ENCODE data around the gene GPR132. TPM values are rescaled to one million over a fixed set of nuclear protein-coding genes. Genes with fewer than 3 reads are reported as not detected.

GPR132 gene
- total and polyA plus RNA-seq, 2 donors (not counting 3 experiments of a cell fraction or from before 2014, with no cell fraction given), result not detected

DNA sequence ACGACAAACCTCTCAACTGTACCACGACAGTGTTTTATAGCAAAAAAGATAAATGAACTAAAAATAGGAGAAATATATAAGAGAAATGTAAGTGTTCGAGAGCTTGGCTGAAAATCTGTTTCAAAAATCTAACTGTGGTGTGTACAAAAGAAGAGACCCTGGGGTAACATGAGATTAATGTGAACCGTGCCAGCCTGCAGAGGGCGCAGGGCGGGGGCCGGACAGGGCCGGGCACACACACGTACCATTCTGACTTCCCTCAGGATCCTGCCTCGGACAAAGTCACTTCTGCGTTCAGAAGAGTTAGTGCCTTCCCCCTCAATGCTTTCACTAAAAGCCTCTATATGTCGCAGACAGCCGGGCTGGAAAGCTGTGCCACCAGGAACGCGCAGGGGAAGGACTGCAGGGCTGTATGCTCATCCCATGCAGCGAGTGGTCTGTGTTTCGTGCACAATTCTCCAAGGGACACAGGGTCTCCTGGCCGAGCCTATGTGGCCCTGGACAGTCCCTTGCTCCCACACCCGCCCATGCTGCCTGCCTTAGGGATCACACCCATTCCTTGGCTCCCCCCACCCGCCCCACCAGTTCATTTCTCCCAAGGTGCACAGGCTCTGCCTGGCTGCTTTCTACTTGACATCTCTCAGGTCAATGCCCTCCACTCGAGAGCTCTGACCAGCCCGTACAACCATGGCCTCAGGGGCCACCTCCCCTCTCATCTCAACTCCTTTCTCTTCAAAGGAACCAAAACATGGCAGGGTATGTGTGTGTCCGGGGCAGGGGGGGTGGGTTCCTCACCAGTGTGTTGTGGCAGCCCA, 52.9 kb downstream of the GPR132 start:
- no peak overlapping the region for H3K27ac ChIP-seq (ENCODE audit: insufficient read depth, low read depth, low read length)
- ChIA-PET POLR2A (no interaction called here), CTCF (interaction anchor here (0.8 to 2.1 kb wide), 3 partner anchors 8 to 34 kb away, joined by 3 to 15 read pairs (median 5); no protein-coding TSS in a partner anchor)
- FAIRE-seq (no peak), DNase-seq (ENCODE audit: low read depth, low spot score) (no peak)
- no peaks in the 10 kb centered on the region for H3K27me3 ChIP-seq (ENCODE audit: control insufficient read depth in 2 of 2, insufficient read depth in 2 of 2, low read length in 2 of 2)
- H3K9me3 ChIP-seq (replicated peaks; ENCODE audit: control insufficient read depth, insufficient read depth, low read length), result no peaks in the 10 kb centered on the region
- peaks cover 82% of the 10 kb centered on the region for H3K79me2 ChIP-seq (ENCODE audit: control insufficient read depth, insufficient read depth, low read length)
- H3K4me2 ChIP-seq (ENCODE audit: insufficient read depth, low read length), result no peak overlapping the region
- no peak overlapping the region for H2AFZ ChIP-seq (ENCODE audit: low read depth, low read length)
- intact Hi-C loops (cut with micrococcal nuclease), result no loop called here
- H3K36me3 ChIP-seq (ENCODE audit: control insufficient read depth in 2 of 2, extremely low read depth in 1 of 2, insufficient read depth in 2 of 2, low read length in 2 of 2), result peaks cover 9 to 15% of the 10 kb centered on the region in 2 experiments
- peaks cover 25% of the 10 kb centered on the region for H3K4me1 ChIP-seq (ENCODE audit: control insufficient read depth, extremely low read depth, insufficient read depth, low read length)
- no peaks in the 10 kb centered on the region for H3K9me1 ChIP-seq (replicated peaks; ENCODE audit: control insufficient read depth, extremely low read depth, insufficient read depth, low read length)
- H4K20me1 ChIP-seq (replicated peaks; ENCODE audit: control insufficient read depth, extremely low read depth, insufficient read depth, low read length), result no peaks in the 10 kb centered on the region
- no peak overlapping the region for H3K9ac ChIP-seq (replicated peaks; ENCODE audit: extremely low read depth, insufficient read depth, low read length)
- dilution Hi-C loops (cut with MboI; ENCODE audit: extremely low pct_ligation_motif_present, low sequenced_read_pairs), result no loop called here
- H3K4me3 ChIP-seq (replicated peaks in 1 of 3; ENCODE audit: insufficient read depth in 1 of 3, low read depth in 1 of 3, low read length in 3 of 3), result no peak overlapping the region
- no peak for TF ChIP-seq GATA2 (IDR thresholded peaks at IDR 0.05; ENCODE audit: insufficient read depth, insufficient read length, low read depth, low read length)
- TF ChIP-seq MYC (IDR thresholded peaks at IDR 0.05; ENCODE audit: low read depth, low read length), result no peak
- TF ChIP-seq, protein P1, sequence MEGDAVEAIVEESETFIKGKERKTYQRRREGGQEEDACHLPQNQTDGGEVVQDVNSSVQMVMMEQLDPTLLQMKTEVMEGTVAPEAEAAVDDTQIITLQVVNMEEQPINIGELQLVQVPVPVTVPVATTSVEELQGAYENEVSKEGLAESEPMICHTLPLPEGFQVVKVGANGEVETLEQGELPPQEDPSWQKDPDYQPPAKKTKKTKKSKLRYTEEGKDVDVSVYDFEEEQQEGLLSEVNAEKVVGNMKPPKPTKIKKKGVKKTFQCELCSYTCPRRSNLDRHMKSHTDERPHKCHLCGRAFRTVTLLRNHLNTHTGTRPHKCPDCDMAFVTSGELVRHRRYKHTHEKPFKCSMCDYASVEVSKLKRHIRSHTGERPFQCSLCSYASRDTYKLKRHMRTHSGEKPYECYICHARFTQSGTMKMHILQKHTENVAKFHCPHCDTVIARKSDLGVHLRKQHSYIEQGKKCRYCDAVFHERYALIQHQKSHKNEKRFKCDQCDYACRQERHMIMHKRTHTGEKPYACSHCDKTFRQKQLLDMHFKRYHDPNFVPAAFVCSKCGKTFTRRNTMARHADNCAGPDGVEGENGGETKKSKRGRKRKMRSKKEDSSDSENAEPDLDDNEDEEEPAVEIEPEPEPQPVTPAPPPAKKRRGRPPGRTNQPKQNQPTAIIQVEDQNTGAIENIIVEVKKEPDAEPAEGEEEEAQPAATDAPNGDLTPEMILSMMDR (IDR thresholded peaks at IDR 0.05; ENCODE audit: extremely low read depth in 1 of 2, insufficient read depth in 1 of 2, low read depth in 1 of 2, low read length in 2 of 2), result peak; percentile 17 to 34
- no TSS peak for BruUV-seq (replicated peaks)
